Measurements from ENCODE around the gene LRRC8B.

LRRC8B gene

DNA sequence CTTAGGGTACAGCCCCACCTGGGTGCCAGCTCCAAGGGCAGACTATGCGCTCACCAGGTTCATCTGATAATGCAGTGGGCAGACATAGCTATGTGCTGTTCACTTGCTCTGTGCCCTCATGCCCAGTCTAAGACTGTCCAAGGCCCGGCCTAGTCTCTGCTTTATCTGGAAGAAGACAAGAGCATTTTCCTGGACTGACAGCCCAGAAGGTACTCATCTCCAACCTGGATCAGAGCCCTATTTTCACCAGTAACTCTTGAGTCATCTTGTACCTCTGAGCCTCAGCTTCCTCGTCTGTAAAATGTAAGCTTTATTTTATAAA is 79.7 kb downstream of the LRRC8B start:
- TF ChIP-seq, protein P1, sequence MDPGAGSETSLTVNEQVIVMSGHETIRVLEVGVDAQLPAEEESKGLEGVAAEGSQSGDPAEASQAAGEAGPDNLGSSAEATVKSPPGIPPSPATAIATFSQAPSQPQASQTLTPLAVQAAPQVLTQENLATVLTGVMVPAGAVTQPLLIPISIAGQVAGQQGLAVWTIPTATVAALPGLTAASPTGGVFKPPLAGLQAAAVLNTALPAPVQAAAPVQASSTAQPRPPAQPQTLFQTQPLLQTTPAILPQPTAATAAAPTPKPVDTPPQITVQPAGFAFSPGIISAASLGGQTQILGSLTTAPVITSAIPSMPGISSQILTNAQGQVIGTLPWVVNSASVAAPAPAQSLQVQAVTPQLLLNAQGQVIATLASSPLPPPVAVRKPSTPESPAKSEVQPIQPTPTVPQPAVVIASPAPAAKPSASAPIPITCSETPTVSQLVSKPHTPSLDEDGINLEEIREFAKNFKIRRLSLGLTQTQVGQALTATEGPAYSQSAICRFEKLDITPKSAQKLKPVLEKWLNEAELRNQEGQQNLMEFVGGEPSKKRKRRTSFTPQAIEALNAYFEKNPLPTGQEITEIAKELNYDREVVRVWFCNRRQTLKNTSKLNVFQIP (CRISPR knock-in tag; IDR thresholded peaks at IDR 0.05; ENCODE audit: borderline replicate concordance, low read depth): no peak
- no peak for TF ChIP-seq PPARA (CRISPR knock-in tag; IDR thresholded peaks at IDR 0.05; ENCODE audit: borderline replicate concordance)
- no peak for TF ChIP-seq RARB (CRISPR knock-in tag; IDR thresholded peaks at IDR 0.05)
- TF ChIP-seq, protein P2, sequence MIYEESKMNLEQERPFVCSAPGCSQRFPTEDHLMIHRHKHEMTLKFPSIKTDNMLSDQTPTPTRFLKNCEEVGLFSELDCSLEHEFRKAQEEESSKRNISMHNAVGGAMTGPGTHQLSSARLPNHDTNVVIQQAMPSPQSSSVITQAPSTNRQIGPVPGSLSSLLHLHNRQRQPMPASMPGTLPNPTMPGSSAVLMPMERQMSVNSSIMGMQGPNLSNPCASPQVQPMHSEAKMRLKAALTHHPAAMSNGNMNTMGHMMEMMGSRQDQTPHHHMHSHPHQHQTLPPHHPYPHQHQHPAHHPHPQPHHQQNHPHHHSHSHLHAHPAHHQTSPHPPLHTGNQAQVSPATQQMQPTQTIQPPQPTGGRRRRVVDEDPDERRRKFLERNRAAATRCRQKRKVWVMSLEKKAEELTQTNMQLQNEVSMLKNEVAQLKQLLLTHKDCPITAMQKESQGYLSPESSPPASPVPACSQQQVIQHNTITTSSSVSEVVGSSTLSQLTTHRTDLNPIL (CRISPR knock-in tag; IDR thresholded peaks at IDR 0.05; ENCODE audit: low read depth): no peak
- no peak for TF ChIP-seq ISL1 (CRISPR knock-in tag; IDR thresholded peaks at IDR 0.05)
- TF ChIP-seq ZFP3 (CRISPR knock-in tag; IDR thresholded peaks at IDR 0.05): no peak
- no peak for TF ChIP-seq ZFP30 (CRISPR knock-in tag; IDR thresholded peaks at IDR 0.05)
- no peak for TF ChIP-seq ZC3H10 (CRISPR knock-in tag; IDR thresholded peaks at IDR 0.05)
- TF ChIP-seq, protein P3, sequence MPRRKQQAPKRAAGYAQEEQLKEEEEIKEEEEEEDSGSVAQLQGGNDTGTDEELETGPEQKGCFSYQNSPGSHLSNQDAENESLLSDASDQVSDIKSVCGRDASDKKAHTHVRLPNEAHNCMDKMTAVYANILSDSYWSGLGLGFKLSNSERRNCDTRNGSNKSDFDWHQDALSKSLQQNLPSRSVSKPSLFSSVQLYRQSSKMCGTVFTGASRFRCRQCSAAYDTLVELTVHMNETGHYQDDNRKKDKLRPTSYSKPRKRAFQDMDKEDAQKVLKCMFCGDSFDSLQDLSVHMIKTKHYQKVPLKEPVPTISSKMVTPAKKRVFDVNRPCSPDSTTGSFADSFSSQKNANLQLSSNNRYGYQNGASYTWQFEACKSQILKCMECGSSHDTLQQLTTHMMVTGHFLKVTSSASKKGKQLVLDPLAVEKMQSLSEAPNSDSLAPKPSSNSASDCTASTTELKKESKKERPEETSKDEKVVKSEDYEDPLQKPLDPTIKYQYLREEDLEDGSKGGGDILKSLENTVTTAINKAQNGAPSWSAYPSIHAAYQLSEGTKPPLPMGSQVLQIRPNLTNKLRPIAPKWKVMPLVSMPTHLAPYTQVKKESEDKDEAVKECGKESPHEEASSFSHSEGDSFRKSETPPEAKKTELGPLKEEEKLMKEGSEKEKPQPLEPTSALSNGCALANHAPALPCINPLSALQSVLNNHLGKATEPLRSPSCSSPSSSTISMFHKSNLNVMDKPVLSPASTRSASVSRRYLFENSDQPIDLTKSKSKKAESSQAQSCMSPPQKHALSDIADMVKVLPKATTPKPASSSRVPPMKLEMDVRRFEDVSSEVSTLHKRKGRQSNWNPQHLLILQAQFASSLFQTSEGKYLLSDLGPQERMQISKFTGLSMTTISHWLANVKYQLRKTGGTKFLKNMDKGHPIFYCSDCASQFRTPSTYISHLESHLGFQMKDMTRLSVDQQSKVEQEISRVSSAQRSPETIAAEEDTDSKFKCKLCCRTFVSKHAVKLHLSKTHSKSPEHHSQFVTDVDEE (CRISPR knock-in tag; IDR thresholded peaks at IDR 0.05): no peak
- TF ChIP-seq TCF4 (CRISPR knock-in tag; IDR thresholded peaks at IDR 0.05; ENCODE audit: borderline replicate concordance): no peak
- no peak for TF ChIP-seq OSR1 (CRISPR knock-in tag; IDR thresholded peaks at IDR 0.05)
- TF ChIP-seq GLIS3 (CRISPR knock-in tag; IDR thresholded peaks at IDR 0.05): no peak
- no peak for TF ChIP-seq ZNF70 (CRISPR knock-in tag; IDR thresholded peaks at IDR 0.05)
- TF ChIP-seq, protein P4, sequence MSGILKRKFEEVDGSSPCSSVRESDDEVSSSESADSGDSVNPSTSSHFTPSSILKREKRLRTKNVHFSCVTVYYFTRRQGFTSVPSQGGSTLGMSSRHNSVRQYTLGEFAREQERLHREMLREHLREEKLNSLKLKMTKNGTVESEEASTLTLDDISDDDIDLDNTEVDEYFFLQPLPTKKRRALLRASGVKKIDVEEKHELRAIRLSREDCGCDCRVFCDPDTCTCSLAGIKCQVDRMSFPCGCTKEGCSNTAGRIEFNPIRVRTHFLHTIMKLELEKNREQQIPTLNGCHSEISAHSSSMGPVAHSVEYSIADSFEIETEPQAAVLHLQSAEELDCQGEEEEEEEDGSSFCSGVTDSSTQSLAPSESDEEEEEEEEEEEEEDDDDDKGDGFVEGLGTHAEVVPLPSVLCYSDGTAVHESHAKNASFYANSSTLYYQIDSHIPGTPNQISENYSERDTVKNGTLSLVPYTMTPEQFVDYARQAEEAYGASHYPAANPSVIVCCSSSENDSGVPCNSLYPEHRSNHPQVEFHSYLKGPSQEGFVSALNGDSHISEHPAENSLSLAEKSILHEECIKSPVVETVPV (CRISPR knock-in tag; IDR thresholded peaks at IDR 0.05): no peak
- ATAC-seq: peak; percentile 49

DNA sequence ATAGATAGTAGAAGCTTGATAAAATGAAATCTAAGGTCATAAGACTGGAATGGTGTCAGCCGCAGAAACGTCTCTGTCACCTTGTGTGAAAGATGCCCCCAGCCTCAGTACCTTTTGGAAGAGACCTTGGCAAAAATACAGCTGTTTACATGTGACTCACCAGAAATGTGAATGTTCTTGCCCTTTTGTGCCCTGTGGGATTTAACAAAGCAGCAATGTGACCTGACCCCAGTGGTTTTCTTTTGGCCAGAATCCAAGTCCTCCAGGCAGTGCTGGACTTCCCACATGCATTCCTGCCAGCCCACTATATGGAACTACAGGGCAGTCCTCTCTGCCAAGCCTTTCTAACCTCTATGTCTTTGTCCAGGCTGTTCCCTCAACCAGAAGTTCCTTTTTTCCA is 81.1 kb downstream of the LRRC8B start:
- ATAC-seq: peak; percentile 20; the same call in 2 of the 3 replicates

More for the DNA sequence above, 81.1 kb downstream of the LRRC8B start:
- TF ChIP-seq ZNF8 (CRISPR knock-in tag; IDR thresholded peaks at IDR 0.05) (no peak), ISL1 (CRISPR knock-in tag; IDR thresholded peaks at IDR 0.05) (no peak), ZC3H10 (CRISPR knock-in tag; IDR thresholded peaks at IDR 0.05) (no peak), BACH2 (CRISPR knock-in tag; IDR thresholded peaks at IDR 0.05; ENCODE audit: borderline replicate concordance) (no peak), OSR1 (CRISPR knock-in tag; IDR thresholded peaks at IDR 0.05) (no peak), RARB (CRISPR knock-in tag; IDR thresholded peaks at IDR 0.05) (no peak), GLIS3 (CRISPR knock-in tag; IDR thresholded peaks at IDR 0.05) (no peak), TOX (CRISPR knock-in tag; IDR thresholded peaks at IDR 0.05; ENCODE audit: borderline replicate concordance) (no peak), CSDC2 (CRISPR knock-in tag; IDR thresholded peaks at IDR 0.05) (no peak), ZFP3 (CRISPR knock-in tag; IDR thresholded peaks at IDR 0.05) (no peak), SNAI2 (CRISPR knock-in tag; IDR thresholded peaks at IDR 0.05) (no peak), TCF4 (CRISPR knock-in tag; IDR thresholded peaks at IDR 0.05; ENCODE audit: borderline replicate concordance) (no peak), ZNF565 (CRISPR knock-in tag; conservative IDR thresholded peaks at IDR 0.05; ENCODE audit: low read depth) (no peak), ARNTL (CRISPR knock-in tag; IDR thresholded peaks at IDR 0.05; ENCODE audit: borderline replicate concordance, low read depth) (no peak), ZNF70 (CRISPR knock-in tag; IDR thresholded peaks at IDR 0.05) (no peak)
- TF ChIP-seq, protein P3 (CRISPR knock-in tag; IDR thresholded peaks at IDR 0.05): no peak
- TF ChIP-seq, protein P2 (CRISPR knock-in tag; IDR thresholded peaks at IDR 0.05; ENCODE audit: low read depth): no peak
- TF ChIP-seq, protein P5, sequence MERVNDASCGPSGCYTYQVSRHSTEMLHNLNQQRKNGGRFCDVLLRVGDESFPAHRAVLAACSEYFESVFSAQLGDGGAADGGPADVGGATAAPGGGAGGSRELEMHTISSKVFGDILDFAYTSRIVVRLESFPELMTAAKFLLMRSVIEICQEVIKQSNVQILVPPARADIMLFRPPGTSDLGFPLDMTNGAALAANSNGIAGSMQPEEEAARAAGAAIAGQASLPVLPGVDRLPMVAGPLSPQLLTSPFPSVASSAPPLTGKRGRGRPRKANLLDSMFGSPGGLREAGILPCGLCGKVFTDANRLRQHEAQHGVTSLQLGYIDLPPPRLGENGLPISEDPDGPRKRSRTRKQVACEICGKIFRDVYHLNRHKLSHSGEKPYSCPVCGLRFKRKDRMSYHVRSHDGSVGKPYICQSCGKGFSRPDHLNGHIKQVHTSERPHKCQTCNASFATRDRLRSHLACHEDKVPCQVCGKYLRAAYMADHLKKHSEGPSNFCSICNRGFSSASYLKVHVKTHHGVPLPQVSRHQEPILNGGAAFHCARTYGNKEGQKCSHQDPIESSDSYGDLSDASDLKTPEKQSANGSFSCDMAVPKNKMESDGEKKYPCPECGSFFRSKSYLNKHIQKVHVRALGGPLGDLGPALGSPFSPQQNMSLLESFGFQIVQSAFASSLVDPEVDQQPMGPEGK (CRISPR knock-in tag; IDR thresholded peaks at IDR 0.05; ENCODE audit: borderline replicate concordance): no peak

Data from SK-N-SH treated with all-trans-retinoic acid at 6 μM for 48 hours (cell line).